NT2/D1 (cell line): ENCODE results near the gene EMP1.

ENCODE experiments used
- DNase-seq: peaks from one replicate; pipeline ENCODE4 v3.0.0-alpha.2; 2011; ENCODE audit warnings: low read depth, low spot score
- H3K27me3 ChIP-seq: 2 replicates; pipeline ENCODE4 v1.6.0; 2011; ENCODE audit warnings: mild to moderate bottlenecking; ENCODE audit not compliant: insufficient read length, insufficient read depth
- H3K36me3 ChIP-seq: 2 replicates; pipeline ENCODE4 v1.6.1; 2011; ENCODE audit warnings: mild to moderate bottlenecking, low read length, mixed read lengths; ENCODE audit not compliant: insufficient read depth, insufficient read length
- H3K4me1 ChIP-seq: 2 replicates; pipeline ENCODE4 v1.5.1; 2011; ENCODE audit not compliant: insufficient read depth, insufficient read length
- H3K4me3 ChIP-seq: 2 replicates; pipeline ENCODE4 v1.5.1; 2011; ENCODE audit warnings: low read depth; ENCODE audit not compliant: insufficient read length
- H3K9ac ChIP-seq: 2 replicates; pipeline ENCODE4 v1.6.0; 2011; ENCODE audit warnings: low read depth; ENCODE audit not compliant: insufficient read length
- H3K9me3 ChIP-seq: 2 replicates; pipeline ENCODE4 v1.5.1; 2011; ENCODE audit warnings: mild to moderate bottlenecking, low read length; ENCODE audit not compliant: insufficient read depth
- SUZ12 ChIP-seq: IDR thresholded peaks from 2 replicates; pipeline ENCODE4 v1.6.1; 2011; ENCODE audit not compliant: insufficient read length, insufficient read depth; ENCODE audit errors: extremely low read depth
- YY1 ChIP-seq: IDR thresholded peaks from 2 replicates; pipeline ENCODE4 v1.6.1; 2011; ENCODE audit not compliant: insufficient read length, insufficient read depth
- ZNF274 ChIP-seq: IDR thresholded peaks from 2 replicates; pipeline ENCODE4 v1.6.1; 2011; ENCODE audit warnings: mild to moderate bottlenecking, low read depth, low read length

The EMP1 gene

GRCh38 chr12:13242936-13243335 is 46.4 kb downstream of the EMP1 start:
- no peaks in the 10 kb centered on the region for H3K9me3 ChIP-seq
- no peak for TF ChIP-seq ZNF274
- TF ChIP-seq SUZ12, result no peak
- no peak for TF ChIP-seq YY1
- H3K36me3 ChIP-seq, result no peaks in the 10 kb centered on the region
- no peaks in the 10 kb centered on the region for H3K4me1 ChIP-seq
- no peak overlapping the region for H3K9ac ChIP-seq
- H3K4me3 ChIP-seq, result no peak overlapping the region
- DNase-seq, result no peak
- no peaks in the 10 kb centered on the region for H3K27me3 ChIP-seq

DNA sequence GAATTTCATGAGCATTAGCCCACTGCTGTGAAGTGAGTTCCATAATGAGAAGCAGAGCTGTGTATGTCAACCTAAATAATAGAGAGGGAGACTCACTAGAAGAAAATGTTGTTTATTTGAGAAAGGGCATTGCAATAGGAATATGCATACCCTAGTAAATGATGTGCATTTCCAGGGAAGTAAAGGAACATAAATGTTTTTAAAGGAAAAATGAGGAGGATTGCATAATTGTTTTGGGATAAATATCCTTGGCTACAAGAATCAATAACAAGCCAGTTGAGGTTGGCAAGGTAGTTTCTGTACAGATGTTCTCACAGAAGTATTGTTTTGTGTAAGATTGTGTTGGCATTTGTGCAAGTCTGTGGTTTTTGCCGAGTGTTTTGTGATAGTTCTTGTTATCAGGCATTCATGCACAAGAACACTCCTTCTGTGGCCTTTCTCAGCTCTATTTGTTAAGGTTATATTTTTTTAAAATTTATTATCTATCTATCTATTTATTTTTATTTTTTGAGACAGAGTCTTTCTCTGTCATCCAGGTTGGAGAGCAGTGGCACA is 47.1 kb downstream of the EMP1 start:
- Histone ChIP-seq H3K9me3 (no peaks in the 10 kb centered on the region), H3K4me1 (no peaks in the 10 kb centered on the region), H3K4me3 (no peak overlapping the region), H3K36me3 (no peaks in the 10 kb centered on the region), H3K9ac (no peak overlapping the region), H3K27me3 (no peaks in the 10 kb centered on the region)
- no peak for DNase-seq
- no peak for TF ChIP-seq YY1
- TF ChIP-seq SUZ12, result no peak
- TF ChIP-seq ZNF274, result no peak

- Histone ChIP-seq H3K27me3 (no peaks in the 10 kb centered on the region), H3K4me1 (no peaks in the 10 kb centered on the region), H3K9ac (no peak overlapping the region), H3K9me3 (no peaks in the 10 kb centered on the region), H3K4me3 (no peak overlapping the region), H3K36me3 (no peaks in the 10 kb centered on the region)
- TF ChIP-seq YY1 (no peak), SUZ12 (no peak), ZNF274 (no peak)
- DNase-seq, result no peak
Observed at GRCh38 chr12:13247596-13247995, 51.1 kb downstream of the EMP1 start.

DNA sequence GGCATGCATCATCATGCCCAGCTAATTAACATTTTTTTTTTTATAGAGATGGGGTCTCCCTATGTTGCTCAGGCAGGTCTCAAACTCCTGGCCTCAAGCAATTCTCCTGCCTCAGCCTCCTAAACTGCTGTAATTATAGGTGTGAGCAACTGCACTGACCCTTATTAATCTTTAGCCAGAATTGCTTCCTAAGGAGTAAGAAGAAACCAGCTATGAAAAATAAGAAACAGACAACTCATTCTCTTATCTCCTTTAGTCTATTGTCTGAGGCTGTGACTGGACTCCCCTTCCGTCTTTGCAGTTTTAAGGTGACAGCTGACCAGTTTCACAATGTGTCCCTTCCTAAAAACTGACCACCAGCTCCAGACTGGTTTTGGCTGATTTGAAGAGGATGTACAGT is 52.4 kb downstream of the EMP1 start:
- Histone ChIP-seq H3K9ac (no peak overlapping the region), H3K4me3 (no peak overlapping the region), H3K4me1 (no peaks in the 10 kb centered on the region), H3K9me3 (no peaks in the 10 kb centered on the region), H3K27me3 (no peaks in the 10 kb centered on the region), H3K36me3 (no peaks in the 10 kb centered on the region)
- TF ChIP-seq YY1, result no peak
- no peak for DNase-seq

DNA sequence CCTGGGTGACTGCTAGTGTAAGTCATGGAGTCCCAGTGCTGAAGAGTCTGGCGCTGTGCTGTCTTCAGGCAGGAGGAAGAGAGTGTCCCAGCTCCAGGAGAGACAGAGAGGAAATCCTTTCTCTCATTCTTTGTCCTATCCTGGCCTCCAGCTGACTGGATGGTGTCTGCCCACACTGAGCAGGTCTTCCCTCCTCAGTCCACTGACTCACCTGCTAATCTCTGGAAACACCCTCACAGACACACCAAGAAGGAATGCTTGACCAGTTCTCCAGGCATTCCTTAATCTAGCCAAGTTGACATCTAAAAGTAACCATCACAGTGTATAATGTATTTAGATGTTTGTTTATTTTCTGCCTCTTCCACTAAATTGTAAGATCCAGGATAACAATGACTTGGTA is 53.9 kb downstream of the EMP1 start:
- TF ChIP-seq YY1 (no peak), SUZ12 (no peak), ZNF274 (no peak)
- no peak for DNase-seq
- Histone ChIP-seq H3K27me3 (no peaks in the 10 kb centered on the region), H3K9ac (no peak overlapping the region), H3K9me3 (no peaks in the 10 kb centered on the region), H3K4me3 (no peak overlapping the region), H3K4me1 (no peaks in the 10 kb centered on the region), H3K36me3 (no peaks in the 10 kb centered on the region)

DNA sequence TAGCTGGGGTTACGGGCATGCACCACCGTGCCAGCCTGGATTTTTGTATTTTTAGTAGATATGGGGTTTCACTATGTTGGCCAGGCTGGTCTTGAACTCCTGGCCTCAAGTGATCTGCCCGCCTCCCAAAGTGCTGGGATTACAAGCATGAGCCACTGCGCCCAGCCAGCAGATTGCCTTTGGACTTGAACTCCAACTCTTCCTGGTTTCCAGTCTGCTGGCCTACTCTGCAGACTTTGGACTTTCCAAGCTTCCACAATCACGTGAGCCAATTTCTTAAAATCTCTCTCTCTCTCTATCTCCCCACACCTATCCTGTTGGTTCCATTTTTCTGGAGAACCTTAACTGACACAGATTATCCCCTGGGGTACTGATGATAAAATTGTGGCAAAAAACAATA is 55.0 kb downstream of the EMP1 start:
- Histone ChIP-seq H3K36me3 (no peaks in the 10 kb centered on the region), H3K4me3 (no peak overlapping the region), H3K4me1 (peaks cover 5% of the 10 kb centered on the region), H3K9ac (no peak overlapping the region), H3K27me3 (no peaks in the 10 kb centered on the region), H3K9me3 (no peaks in the 10 kb centered on the region)
- TF ChIP-seq YY1 (no peak), ZNF274 (no peak)
- no peak for DNase-seq

DNA sequence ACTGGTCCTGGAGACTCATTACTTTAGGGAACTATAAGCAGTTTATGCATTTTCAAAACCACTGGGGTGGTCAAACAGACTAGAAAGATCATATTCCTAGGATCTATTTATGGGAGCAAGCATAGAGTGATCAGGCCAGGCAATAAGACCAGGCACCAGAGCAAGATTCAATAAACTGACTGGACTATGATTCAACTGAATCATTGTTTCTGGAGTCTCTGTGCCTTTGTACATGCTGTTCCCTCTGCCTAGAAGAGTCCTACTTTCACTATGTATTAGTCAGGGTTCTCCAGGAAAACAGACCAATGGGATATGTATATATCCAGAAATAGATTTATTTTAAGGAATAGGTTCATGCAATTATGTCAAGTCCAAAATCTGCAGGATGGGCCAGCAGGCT is 55.5 kb downstream of the EMP1 start:
- H3K4me3 ChIP-seq, result no peak overlapping the region
- peaks cover 10% of the 10 kb centered on the region for H3K4me1 ChIP-seq
- H3K36me3 ChIP-seq, result no peaks in the 10 kb centered on the region
- no peak overlapping the region for H3K9ac ChIP-seq
- no peaks in the 10 kb centered on the region for H3K27me3 ChIP-seq
- H3K9me3 ChIP-seq, result no peaks in the 10 kb centered on the region
- no peak for DNase-seq
- no peak for TF ChIP-seq SUZ12
- no peak for TF ChIP-seq YY1
- TF ChIP-seq ZNF274, result no peak

GRCh38 chr12:13252616-13253015 is 56.1 kb downstream of the EMP1 start:
- TF ChIP-seq SUZ12, result no peak
- no peak for TF ChIP-seq YY1
- TF ChIP-seq ZNF274, result no peak
- Histone ChIP-seq H3K36me3 (no peaks in the 10 kb centered on the region), H3K4me1 (peaks cover 10% of the 10 kb centered on the region), H3K27me3 (no peaks in the 10 kb centered on the region), H3K9me3 (no peaks in the 10 kb centered on the region), H3K4me3 (no peak overlapping the region), H3K9ac (no peak overlapping the region)
- DNase-seq, result no peak
